A673 (cell line): ENCODE results near the gene FIGN. TPM values are rescaled to one million over a fixed set of nuclear protein-coding genes. Genes with fewer than 3 reads are reported as not detected.

ENCODE experiments used
- BruUV-seq: library from RNA; stranded (reverse); fragments of 400-500 nt; replicated peaks from 2 replicates; lab custom pipeline; 2021; lab: Mats Ljungman, UMichigan
- CTCF ChIA-PET: fragments of 300-600 bp; sonication (Branson Sonifier 250); formaldehyde crosslinking; loops from one replicate; lab custom pipeline; 2022; ENCODE audit warnings: antibody characterized with exemption; lab: Charles Lee
- POLR2A ChIA-PET: fragments of 300-600 bp; sonication (Branson Sonifier 250); formaldehyde crosslinking; loops from one replicate; lab custom pipeline; 2022; ENCODE audit warnings: antibody characterized with exemption; ENCODE audit not compliant: low non-redundant PET; lab: Charles Lee
- DNase-seq: peaks from one replicate; pipeline ENCODE4 v3.0.0-alpha.2; 2015; ENCODE audit warnings: low spot score
- H3K27ac ChIP-seq: fragments of 200-600 bp; sonication (generic); 2 replicates; pipeline ENCODE4 v1.5.1; 2016; ENCODE audit warnings: mixed run types, low read depth, mild to moderate bottlenecking, mixed read lengths, antibody characterized with exemption, low read length; ENCODE audit not compliant: poor library complexity, severe bottlenecking
- H3K27me3 ChIP-seq: fragments of 200-600 bp; sonication (generic); replicated peaks from 2 replicates; pipeline ENCODE4 v1.6.1; 2017; ENCODE audit warnings: mixed run types, low read depth, mild to moderate bottlenecking, mixed read lengths, antibody characterized with exemption, low read length; ENCODE audit not compliant: insufficient read depth, poor library complexity
- H3K36me3 ChIP-seq: fragments of 200-600 bp; sonication (generic); 2 replicates; pipeline ENCODE4 v1.6.1; 2016; ENCODE audit warnings: mixed run types, mild to moderate bottlenecking, mixed read lengths, antibody characterized with exemption, low read length; ENCODE audit not compliant: insufficient read depth, poor library complexity, severe bottlenecking
- H3K4me1 ChIP-seq: fragments of 200-600 bp; sonication (generic); 2 replicates; pipeline ENCODE4 v1.6.1; 2017; ENCODE audit warnings: mixed run types, mild to moderate bottlenecking, mixed read lengths, antibody characterized with exemption, low read length; ENCODE audit not compliant: insufficient read depth, poor library complexity, severe bottlenecking
- H3K4me3 ChIP-seq: fragments of 200-600 bp; sonication (generic); 2 replicates; pipeline ENCODE4 v1.5.1; 2016; ENCODE audit warnings: low read depth, mixed run types, mild to moderate bottlenecking, mixed read lengths, low read length; ENCODE audit not compliant: poor library complexity, severe bottlenecking
- H3K9me3 ChIP-seq: fragments of 200-600 bp; sonication (generic); 2 replicates; pipeline ENCODE4 v1.6.1; 2016; ENCODE audit warnings: mixed run types, low read depth, mild to moderate bottlenecking, mixed read lengths, antibody characterized with exemption, low read length; ENCODE audit not compliant: poor library complexity, severe bottlenecking
- EZH2 ChIP-seq: fragments of 200-600 bp; sonication (generic); IDR thresholded peaks from 2 replicates; pipeline ENCODE4 v1.6.1; 2017; ENCODE audit warnings: borderline replicate concordance, low read depth, mild to moderate bottlenecking, mixed read lengths, antibody characterized with exemption, low read length; ENCODE audit not compliant: poor library complexity, severe bottlenecking
- intact Hi-C: fragments of 100-400 bp; cut with micrococcal nuclease; formaldehyde crosslinking; loops from one replicate; pipeline ENCODE4 v1.10.0; 2022; ENCODE audit not compliant: unreplicated experiment
- total RNA-seq: library from RNA; stranded (reverse); gene quantifications from 2 replicates; pipeline ENCODE4 v1.2.3, GENCODE V29; 2021
- TF ChIP-seq, protein P1 (sequence below): fragments of 300-800, 200-600 bp; sonication (generic); conservative IDR thresholded peaks from 2 replicates; pipeline ENCODE4 v1.5.1; 2017; ENCODE audit warnings: low read depth, mild to moderate bottlenecking, antibody characterized with exemption, low read length, moderate library complexity, mixed read lengths

FIGN gene
- total RNA-seq, 1 experiment from 2014 or later: 0.24 TPM

GRCh38 chr2:163565192-163565591, 170.6 kb downstream of the FIGN start:
- H3K4me1 ChIP-seq: no peaks in the 10 kb centered on the region
- CTCF ChIA-PET: no interaction called here
- no peak for DNase-seq
- intact Hi-C loops: no loop called here
- H3K27ac ChIP-seq: no peak overlapping the region
- no peaks in the 10 kb centered on the region for H3K36me3 ChIP-seq
- H3K4me3 ChIP-seq: no peak overlapping the region
- H3K9me3 ChIP-seq: no peaks in the 10 kb centered on the region
- H3K27me3 ChIP-seq: no peaks in the 10 kb centered on the region
- TF ChIP-seq, protein P1, sequence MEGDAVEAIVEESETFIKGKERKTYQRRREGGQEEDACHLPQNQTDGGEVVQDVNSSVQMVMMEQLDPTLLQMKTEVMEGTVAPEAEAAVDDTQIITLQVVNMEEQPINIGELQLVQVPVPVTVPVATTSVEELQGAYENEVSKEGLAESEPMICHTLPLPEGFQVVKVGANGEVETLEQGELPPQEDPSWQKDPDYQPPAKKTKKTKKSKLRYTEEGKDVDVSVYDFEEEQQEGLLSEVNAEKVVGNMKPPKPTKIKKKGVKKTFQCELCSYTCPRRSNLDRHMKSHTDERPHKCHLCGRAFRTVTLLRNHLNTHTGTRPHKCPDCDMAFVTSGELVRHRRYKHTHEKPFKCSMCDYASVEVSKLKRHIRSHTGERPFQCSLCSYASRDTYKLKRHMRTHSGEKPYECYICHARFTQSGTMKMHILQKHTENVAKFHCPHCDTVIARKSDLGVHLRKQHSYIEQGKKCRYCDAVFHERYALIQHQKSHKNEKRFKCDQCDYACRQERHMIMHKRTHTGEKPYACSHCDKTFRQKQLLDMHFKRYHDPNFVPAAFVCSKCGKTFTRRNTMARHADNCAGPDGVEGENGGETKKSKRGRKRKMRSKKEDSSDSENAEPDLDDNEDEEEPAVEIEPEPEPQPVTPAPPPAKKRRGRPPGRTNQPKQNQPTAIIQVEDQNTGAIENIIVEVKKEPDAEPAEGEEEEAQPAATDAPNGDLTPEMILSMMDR: no peak
- TF ChIP-seq EZH2: no peak
- no TSS peak for BruUV-seq
- POLR2A ChIA-PET: no interaction called here

- Histone ChIP-seq H3K27ac (no peak overlapping the region), H3K36me3 (no peaks in the 10 kb centered on the region), H3K9me3 (no peaks in the 10 kb centered on the region), H3K27me3 (no peaks in the 10 kb centered on the region), H3K4me1 (no peaks in the 10 kb centered on the region), H3K4me3 (no peak overlapping the region)
- POLR2A ChIA-PET: no interaction called here
- no TSS peak for BruUV-seq
- intact Hi-C loops: no loop called here
- TF ChIP-seq, protein P1: no peak
- no peak for TF ChIP-seq EZH2
- CTCF ChIA-PET: no interaction called here
- DNase-seq: no peak
Observed at GRCh38 chr2:163564236-163564635, 171.6 kb downstream of the FIGN start.

DNA sequence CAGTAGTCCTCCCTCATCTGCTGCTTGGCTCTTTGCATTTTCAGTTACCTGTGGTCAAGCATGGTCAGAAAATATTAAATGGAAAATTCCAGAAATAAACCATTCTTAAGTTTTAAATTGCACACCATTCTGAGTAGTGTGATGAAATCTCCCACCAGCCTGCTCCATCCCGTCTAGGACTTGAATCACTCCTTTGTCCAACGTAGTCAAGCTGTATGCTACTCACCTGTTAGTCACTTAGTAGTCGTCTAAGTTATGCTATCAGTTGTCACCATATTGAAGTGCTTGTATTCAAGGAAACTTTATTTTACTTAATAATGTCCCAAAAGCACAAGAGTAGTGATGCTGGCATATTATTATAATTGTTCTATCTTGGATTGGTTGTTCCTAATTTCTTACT, 172.5 kb downstream of the FIGN start:
- Histone ChIP-seq H3K4me3 (no peak overlapping the region), H3K4me1 (no peaks in the 10 kb centered on the region), H3K27ac (no peak overlapping the region), H3K27me3 (no peaks in the 10 kb centered on the region), H3K9me3 (no peaks in the 10 kb centered on the region), H3K36me3 (no peaks in the 10 kb centered on the region)
- CTCF ChIA-PET: no interaction called here
- POLR2A ChIA-PET: no interaction called here
- TF ChIP-seq, protein P1: no peak
- no peak for TF ChIP-seq EZH2
- BruUV-seq: no TSS peak
- intact Hi-C loops: no loop called here
- DNase-seq: no peak
